ENCODE data around the gene PPP3CB.

DNA sequence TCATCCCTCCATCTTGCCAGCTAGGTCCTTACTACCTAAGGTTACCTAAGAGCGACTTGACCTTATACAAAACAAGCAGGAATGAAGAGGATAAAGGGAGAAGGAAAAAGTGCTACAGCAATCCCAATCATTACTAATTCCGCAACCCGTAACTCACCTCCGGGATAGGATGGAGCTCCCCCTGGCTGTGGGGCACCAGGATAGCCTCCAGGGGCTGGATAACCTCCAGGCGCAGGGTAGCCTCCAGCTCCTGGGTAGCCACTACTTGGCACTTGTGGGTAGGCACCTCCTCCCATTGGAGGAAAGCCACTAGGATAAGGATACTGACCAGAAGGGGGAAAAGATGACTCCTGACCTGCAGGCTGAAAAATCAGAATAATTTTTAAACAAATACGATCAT lies 97.8 kb downstream of the PPP3CB start:
- TF ChIP-seq, protein P1, sequence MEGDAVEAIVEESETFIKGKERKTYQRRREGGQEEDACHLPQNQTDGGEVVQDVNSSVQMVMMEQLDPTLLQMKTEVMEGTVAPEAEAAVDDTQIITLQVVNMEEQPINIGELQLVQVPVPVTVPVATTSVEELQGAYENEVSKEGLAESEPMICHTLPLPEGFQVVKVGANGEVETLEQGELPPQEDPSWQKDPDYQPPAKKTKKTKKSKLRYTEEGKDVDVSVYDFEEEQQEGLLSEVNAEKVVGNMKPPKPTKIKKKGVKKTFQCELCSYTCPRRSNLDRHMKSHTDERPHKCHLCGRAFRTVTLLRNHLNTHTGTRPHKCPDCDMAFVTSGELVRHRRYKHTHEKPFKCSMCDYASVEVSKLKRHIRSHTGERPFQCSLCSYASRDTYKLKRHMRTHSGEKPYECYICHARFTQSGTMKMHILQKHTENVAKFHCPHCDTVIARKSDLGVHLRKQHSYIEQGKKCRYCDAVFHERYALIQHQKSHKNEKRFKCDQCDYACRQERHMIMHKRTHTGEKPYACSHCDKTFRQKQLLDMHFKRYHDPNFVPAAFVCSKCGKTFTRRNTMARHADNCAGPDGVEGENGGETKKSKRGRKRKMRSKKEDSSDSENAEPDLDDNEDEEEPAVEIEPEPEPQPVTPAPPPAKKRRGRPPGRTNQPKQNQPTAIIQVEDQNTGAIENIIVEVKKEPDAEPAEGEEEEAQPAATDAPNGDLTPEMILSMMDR (IDR thresholded peaks at IDR 0.05; ENCODE audit: low read depth, low read length, poor library complexity, severe bottlenecking) = peak; percentile 9
- TF ChIP-seq EZH2phosphoT487 (IDR thresholded peaks at IDR 0.05; ENCODE audit: borderline replicate concordance, low read length) = no peak
